Activated CD8-positive, alpha-beta memory T cell treated with anti-CD3 and anti-CD28 coated beads, Interleukin-2, amount 50 U/mL, for 24 hours (primary cell): ENCODE data around the gene AMPH.

Source experiments
- DNase-seq: peaks from one replicate; pipeline ENCODE4 v3.0.0-alpha.2; 2020; ENCODE audit errors: extremely low read depth

The AMPH gene

GRCh38 chr7:38542156-38542555 is 89.0 kb downstream of the AMPH start:
- no peak for DNase-seq

DNA sequence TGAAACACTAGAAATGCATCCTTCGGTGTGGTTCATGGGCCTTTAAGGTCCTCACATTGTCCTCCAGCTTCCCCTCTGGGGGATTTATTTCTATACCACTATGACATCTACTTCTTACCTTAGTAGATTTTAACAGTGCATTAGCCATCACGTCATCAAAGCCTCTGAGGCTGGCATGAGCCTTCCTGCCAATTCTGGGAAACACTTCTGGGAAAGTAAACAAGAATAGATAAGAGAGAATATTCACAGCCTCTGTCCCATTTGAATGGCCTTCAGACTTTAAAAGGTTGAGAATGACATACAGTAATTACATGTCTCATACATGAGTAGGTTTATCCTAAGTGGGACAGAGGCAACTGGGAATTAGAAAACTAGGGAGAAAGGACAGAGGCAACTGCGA is 89.7 kb downstream of the AMPH start:
- no peak for DNase-seq

GRCh38 chr7:38539477-38540081 is 91.6 kb downstream of the AMPH start:
- no peak for DNase-seq

DNA sequence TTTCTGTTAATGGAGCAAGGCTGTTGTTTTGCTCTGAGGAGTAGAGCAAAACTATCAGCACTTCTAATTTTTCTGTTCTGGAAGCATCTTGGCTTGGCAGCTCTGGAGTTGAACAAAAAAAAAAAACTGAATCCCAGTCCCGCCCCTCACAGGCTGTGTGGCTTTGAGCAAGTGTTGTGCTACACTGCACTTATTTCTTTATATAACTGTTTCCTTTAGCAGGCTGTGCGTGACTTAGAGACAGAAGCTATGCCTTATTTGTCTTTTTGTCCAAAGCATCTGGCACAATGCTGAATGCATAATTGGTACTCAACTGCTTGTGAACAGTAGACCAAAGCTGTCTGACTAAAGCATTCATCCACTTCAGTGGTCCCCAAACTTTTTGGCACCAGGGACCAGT is 96.1 kb downstream of the AMPH start:
- no peak for DNase-seq

DNA sequence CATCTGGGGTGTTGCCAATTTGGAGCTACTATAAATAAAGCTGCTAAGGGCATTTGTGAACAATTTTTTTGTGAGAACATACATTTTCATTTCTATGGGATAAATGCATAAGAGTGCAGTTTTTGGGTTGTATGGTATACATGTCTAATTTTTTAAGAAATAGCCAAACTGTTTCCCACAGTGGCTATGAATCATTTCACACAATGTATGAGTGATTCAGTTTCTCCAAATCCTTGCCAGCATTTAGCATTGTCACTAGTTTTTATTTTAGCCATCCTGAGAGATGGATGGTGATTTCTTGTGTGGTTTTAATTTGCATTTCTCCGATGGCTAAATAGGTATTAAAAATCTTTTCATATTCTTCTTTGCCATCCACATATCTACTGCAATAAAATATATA is 105.3 kb downstream of the AMPH start:
- no peak for DNase-seq

DNA sequence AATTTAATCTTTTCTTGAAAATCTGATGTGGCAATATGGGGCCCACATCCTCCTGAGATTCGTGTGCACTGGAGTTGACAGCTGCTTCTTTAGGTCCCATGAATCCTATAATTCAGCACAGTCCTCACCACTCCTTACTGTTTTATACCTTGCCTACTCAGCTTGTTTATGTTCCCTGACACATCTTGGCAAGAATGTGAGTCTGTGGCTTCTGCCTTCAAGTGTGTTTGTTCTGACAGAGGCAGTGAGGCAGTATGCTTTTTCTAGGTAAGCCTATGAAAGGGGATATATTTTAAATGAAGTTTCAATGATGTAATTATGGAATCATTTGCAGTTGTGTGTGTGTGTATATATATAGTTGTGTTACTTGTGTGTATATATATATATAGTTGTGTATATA is 106.4 kb downstream of the AMPH start:
- no peak for DNase-seq

GRCh38 chr7:38520741-38521140 is 110.4 kb downstream of the AMPH start:
- no peak for DNase-seq

DNA sequence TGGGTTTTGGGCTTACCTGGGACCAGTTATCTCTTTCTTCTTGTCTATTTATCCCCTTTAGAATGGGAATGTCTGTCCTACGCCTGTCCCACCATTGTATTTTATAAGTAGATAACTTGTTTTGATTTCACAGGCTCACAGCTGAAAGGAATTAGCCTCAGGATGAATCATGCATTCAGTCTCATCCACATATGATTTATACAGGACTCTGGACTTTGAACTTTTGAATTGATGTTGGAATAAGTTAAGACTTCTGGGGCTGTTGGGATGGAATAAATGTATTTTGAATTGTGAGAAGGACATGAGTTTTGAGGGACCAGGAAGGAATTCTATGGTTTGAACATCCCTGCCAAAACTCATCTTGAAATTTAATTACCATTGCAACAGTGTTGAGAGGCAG is 112.6 kb downstream of the AMPH start:
- DNase-seq: no peak

DNA sequence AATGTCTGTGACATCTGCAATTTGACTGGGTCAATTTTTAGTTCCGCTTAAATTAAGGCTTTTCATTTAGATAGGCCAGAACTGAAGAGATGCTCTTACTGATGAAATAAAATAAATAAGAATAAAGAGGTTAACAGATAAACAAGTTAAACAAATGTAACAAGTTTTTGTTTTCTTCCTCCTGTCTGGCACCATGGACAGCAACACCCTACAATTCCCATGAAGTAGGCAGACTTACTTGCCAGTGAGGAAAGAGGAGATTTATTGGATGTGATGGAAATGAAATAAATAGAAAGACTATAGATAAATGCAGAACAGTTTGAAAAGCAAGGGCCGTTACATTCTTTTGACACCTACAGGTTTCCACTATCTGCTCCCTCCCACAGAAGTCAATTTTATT is 118.5 kb downstream of the AMPH start:
- DNase-seq: no peak

DNA sequence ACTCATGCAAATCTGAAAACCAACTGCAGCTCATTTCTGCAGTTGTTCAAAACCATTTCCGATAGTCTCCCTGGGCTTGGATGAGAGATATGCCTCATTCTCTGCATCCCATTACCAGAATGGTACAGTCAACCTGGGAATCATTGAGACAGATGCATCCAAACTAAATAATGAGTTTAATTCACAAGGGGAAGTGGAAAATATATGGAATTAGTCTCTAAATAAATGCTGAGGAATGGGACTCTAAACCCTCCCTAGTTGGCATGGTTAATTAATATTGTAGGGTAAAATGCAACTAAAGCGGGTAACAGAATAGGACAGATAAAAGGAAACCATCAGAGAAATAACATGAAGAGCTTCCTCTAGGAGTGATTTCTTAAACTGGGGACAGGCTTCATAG is 118.9 kb downstream of the AMPH start:
- DNase-seq: no peak

DNA sequence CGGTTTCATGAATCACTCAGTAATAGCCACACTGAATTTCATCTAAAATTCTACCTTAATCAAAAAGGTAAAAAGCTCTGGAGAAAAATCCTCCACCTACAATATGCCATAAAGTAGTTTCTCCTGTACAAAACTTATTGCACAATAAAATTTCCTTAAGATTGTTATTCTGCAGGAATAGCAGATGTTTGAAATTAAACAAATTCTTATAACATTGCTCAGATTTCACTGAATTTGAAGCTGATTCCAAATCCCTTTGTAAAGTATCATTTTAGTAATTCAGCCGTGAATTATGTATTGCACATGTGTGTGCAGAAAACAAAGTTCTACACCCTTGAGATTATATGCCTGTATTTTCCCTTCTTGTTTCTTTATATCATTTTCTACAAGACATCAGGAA is 123.8 kb downstream of the AMPH start:
- no peak for DNase-seq

DNA sequence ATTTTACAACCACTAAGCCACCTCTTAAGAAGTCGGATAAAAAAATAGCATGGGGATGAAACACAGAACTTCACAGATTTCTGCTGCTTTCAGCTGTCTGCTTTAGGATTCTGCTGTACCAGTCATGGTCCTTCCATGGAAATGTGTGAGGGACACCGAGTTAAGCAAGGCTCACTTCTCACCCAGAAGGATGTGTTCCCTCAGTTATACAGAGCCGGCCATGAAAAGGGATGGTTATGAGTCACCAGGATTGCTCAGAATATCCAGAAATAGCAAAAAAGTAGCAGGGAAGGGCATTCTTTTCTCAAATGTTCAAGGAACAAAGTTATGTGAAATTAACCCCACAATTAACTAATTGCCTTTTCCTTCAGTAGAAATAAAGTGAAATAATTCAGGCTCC is 124.4 kb downstream of the AMPH start:
- DNase-seq: no peak

GRCh38 chr7:38506004-38506403 is 125.2 kb downstream of the AMPH start:
- no peak for DNase-seq

GRCh38 chr7:38504684-38505083 is 126.5 kb downstream of the AMPH start:
- DNase-seq: no peak

GRCh38 chr7:38502848-38503247 is 128.3 kb downstream of the AMPH start:
- no peak for DNase-seq

DNA sequence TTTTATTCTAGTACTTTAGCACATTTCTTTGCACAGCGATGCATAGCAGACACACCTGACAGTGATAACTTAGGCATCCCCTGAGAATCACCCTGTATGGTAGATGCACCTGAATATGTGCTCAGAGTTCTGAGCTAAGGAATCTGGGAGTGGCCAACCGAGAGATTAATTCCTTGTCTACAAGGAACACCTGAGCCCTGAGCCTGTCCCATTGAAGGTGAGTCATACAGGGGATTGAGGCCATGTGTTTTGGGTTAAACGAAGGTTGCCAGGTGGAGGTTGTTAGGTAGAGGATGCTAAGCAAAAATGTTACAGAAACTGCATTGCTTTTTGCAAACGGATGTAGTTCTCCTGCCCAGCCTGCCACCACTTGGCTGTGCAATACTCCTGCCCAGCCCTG is 128.9 kb downstream of the AMPH start:
- no peak for DNase-seq

DNA sequence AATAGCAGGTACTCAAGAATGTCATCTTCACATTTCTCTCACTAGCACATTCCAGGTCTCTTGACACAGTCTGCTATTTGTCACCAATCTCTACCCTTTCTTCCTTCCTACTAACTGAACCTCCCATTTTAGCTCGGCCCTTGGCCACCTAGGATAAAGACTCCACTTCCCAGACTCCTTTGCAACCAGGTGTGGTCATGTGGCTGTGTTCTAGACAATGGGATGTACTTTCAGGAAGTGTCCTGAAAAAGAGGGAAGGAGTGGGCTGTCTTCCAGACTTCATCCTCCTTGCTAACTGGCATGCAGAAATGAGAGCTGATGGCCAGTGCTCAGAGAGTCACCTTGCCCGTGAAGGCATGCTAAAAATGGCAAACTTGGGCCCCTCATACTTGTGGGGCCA is 139.2 kb downstream of the AMPH start:
- DNase-seq: no peak

DNA sequence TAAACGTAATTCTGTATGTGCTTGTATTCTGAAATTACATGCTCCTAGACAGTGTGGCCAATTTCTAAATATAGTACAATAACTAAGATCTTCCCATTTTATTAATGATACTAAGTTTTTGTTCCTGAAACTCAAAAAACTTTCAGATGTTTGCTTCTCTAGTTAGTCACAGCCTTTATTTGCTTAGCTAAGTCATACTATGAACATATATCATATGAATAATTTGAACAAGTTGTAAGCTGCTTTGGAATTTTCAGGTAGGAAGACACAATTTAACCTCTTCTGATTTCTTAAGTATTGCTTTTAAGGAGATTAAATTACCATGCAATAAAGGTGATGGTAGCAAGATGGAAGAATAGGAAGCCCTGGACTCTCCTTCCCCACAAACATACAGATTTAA is 148.7 kb downstream of the AMPH start:
- DNase-seq: no peak

DNA sequence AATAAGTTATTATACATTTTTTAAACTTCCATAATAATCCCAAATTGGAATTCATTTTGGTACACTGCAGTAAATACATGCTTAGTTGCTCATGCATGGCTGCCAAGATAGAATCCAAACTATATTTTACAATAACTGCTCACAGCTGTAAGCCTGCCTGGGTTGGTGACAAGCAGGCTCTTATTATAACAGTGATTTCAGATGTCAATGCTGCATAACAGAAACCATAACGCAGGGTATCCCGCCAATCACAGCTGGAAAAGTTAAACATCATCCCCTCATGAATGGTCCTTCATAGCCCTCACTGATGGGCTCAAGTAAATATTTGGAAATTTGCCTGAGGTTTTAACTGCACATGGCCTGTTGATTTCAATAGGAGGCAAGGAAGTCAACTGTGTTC is 149.8 kb downstream of the AMPH start:
- no peak for DNase-seq

DNA sequence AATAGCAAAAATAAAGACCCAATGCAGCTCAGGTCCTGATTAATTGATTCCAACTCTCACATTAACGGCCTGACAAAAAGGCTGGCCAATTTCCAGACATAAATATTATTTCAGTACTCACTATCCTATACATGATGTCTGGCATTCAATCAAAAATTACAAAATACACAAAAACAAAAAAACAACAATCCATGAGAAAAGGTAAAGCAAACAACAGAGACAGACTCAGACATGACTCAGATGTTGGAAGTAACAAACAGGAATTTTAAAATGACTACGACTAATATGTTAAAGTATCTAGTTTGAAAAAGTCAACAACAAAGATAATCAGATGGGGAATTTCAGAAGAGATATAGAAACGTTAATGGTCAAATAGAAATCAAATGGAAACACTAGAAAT is 152.8 kb downstream of the AMPH start:
- no peak for DNase-seq

DNA sequence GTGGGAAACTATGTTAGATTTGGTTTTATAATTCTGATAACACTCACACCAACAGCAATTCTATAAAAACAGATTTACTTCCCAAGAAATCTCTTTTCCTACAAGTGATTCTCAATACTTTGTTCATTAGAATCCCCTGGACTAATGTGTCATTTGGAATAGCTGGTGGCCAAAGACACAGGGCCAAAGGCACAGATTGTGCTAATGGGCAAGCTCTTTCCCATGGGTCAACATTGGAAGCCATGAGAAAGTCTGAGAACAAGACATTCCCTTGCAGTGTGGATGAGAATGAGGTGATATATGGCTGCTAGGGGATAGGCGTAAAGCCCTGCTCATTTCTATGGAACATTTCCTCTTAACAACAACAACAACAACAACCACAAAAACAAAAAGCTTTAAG is 153.8 kb downstream of the AMPH start:
- no peak for DNase-seq

GRCh38 chr7:38476764-38477163 is 154.4 kb downstream of the AMPH start:
- DNase-seq: no peak

DNA sequence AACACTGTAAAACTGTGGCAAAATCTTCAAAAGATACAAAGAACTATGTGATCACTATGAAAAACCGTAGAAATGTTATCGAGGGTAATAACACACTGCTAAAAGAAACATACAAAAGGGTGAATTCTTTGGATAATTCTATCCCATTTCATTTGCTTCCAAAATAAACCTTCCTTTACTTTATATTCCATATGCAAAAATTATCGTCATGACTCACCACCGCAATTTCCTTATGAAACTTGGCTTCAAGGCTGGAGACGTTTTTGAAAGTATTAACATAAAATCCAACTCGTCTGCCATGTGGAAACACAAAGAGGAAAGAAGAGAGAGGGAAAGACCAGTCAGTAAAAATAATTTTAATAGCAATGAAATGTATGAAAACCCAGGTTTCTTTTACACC is 165.2 kb downstream of the AMPH start:
- no peak for DNase-seq
